Neutrophil (primary cell): ENCODE results near the gene HPN.
"Not testable (repeated sequence)": the region's sequence is repeated elsewhere in the genome, so short reads cannot be mapped to it uniquely, and the experiment has no call there.

Source experiments
- H3K27ac ChIP-seq: fragments of 200-600 bp; sonication (generic); 2 replicates; pipeline ENCODE4 v1.5.1; 2016; ENCODE audit warnings: mild to moderate bottlenecking, moderate library complexity
- H3K27me3 ChIP-seq: fragments of 200-600 bp; sonication (generic); 2 replicates; pipeline ENCODE4 v1.6.0; 2016; ENCODE audit warnings: mild to moderate bottlenecking
- H3K36me3 ChIP-seq: fragments of 200-600 bp; sonication (generic); 2 replicates; pipeline ENCODE4 v1.5.1; 2017
- H3K4me1 ChIP-seq, 2 experiments: fragments of 200-600 bp in 1 of 2; sonication (generic) in 1 of 2; 1 replicate in 1 of 2; 2 replicates in 1 of 2; pipeline versions ENCODE4 v1.5.1 to v1.6.1; 2013 to 2016; ENCODE audit warnings: low read depth in 1 of 2, low read length in 1 of 2, mild to moderate bottlenecking in 1 of 2, moderate library complexity in 1 of 2; ENCODE audit not compliant: control insufficient read depth in 1 of 2, insufficient read depth in 1 of 2
- H3K4me3 ChIP-seq, 2 experiments: fragments of 200-600 bp in 1 of 2; sonication (generic) in 1 of 2; 1 replicate in 1 of 2; 2 replicates in 1 of 2; pipeline ENCODE4 v1.5.1; 2013 to 2016; ENCODE audit warnings: low read depth in 1 of 2, low read length in 1 of 2, mild to moderate bottlenecking in 1 of 2, moderate library complexity in 1 of 2
- H3K9me3 ChIP-seq: fragments of 200-600 bp; sonication (generic); 2 replicates; pipeline ENCODE4 v1.5.1; 2016
- TF ChIP-seq, protein P1 (sequence below): fragments of 200-600 bp; sonication (generic); IDR thresholded peaks from 2 replicates; pipeline ENCODE4 v1.5.1; 2016; ENCODE audit warnings: antibody characterized with exemption

Gene HPN

DNA sequence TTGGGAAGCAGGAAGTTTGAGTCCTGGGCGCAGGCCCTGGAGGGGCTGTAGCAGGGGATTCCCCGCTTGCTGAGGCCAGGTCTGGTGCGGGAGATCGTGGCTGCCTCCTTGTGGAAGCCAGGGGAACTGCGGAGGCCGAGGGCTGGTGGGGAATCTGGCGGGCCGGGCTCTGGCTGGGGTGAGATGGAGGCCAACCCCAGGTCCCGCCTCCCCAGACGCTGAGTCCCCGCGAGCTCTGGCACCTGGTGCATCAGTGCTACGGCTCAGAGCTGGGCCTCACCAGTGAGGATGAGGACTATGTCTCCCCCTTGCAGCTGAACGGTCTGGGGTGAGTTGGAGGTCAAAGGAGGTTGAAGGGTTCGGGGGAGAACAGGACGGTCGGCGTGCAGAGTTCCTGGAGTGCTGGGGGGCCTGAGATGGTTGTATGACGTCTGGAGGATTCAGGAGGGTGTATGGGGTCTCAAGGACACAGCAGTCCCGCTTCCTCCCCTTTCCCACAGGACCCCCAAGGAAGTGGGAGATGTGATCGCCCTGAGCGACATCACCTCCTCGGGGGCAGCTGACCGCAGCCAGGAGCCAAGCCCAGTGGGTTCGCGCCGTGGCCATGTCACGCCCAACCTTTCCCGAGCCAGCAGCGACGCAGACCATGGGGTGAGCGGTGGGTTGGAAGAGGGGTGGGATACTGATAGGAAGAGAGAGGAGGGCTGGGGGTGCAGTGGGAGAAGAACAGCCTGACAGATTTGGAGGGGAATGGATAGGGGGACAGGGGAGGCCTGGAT, 28.3 kb upstream of the HPN start:
- Histone ChIP-seq H3K9me3 (no peaks in the 10 kb centered on the region), H3K36me3 (peaks cover 92% of the 10 kb centered on the region), H3K4me1 (peaks cover 68% of the 10 kb centered on the region in 2 experiments), H3K27ac (peak overlapping the region; percentile 98), H3K4me3 (peak overlapping the region; percentile 26 to 57), H3K27me3 (no peaks in the 10 kb centered on the region)
- TF ChIP-seq, protein P1, sequence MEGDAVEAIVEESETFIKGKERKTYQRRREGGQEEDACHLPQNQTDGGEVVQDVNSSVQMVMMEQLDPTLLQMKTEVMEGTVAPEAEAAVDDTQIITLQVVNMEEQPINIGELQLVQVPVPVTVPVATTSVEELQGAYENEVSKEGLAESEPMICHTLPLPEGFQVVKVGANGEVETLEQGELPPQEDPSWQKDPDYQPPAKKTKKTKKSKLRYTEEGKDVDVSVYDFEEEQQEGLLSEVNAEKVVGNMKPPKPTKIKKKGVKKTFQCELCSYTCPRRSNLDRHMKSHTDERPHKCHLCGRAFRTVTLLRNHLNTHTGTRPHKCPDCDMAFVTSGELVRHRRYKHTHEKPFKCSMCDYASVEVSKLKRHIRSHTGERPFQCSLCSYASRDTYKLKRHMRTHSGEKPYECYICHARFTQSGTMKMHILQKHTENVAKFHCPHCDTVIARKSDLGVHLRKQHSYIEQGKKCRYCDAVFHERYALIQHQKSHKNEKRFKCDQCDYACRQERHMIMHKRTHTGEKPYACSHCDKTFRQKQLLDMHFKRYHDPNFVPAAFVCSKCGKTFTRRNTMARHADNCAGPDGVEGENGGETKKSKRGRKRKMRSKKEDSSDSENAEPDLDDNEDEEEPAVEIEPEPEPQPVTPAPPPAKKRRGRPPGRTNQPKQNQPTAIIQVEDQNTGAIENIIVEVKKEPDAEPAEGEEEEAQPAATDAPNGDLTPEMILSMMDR: peak; percentile 95

DNA sequence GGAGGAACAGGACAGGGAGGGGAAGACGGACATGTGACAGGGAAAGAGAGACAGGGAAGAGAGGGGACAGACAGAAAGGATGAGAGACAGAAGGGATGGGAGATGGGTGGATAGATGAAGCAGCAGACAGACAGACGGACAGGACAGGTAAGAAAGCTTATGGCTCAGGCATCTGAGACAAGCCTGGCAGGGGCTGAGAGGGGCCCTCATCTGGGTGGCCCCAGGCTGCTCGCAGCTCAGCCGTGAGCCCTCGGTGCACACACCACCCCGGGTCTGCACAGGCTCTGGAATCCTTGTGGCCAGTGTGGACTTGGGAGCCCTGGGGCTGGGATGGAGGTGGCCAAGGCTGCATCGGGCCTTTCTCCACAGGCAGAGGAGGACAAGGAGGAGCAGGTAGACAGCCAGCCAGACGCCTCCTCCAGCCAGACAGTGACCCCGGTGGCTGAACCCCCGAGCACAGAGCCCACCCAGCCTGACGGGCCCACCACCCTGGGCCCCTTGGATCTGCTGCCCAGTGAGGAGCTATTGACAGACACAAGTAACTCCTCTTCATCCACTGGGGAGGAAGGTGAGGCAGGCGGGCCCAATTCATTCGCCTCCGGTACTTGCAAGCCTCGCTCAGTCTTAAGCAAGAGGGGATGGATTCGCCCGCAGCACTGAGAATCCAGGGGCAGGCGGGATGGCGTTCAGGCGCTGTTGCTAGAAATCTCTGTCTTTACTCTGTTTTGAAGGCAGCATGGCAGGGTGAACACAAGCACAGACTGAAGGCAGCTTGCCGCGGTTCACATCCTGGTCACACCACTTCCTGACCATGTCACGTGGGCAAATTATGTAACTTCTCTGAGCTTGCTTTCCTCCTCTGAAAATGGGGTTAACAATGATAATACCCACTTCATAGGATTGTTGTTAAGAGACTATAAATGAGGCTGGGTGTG, 27.4 kb upstream of the HPN start:
- Histone ChIP-seq H3K36me3 (peaks cover 97% of the 10 kb centered on the region), H3K27ac (peak overlapping the region; percentile 98), H3K27me3 (no peaks in the 10 kb centered on the region), H3K9me3 (no peaks in the 10 kb centered on the region), H3K4me1 (peaks cover 60 to 61% of the 10 kb centered on the region in 2 experiments), H3K4me3 (peak overlapping the region; percentile 26 to 57)
- TF ChIP-seq, protein P1: no peak

DNA sequence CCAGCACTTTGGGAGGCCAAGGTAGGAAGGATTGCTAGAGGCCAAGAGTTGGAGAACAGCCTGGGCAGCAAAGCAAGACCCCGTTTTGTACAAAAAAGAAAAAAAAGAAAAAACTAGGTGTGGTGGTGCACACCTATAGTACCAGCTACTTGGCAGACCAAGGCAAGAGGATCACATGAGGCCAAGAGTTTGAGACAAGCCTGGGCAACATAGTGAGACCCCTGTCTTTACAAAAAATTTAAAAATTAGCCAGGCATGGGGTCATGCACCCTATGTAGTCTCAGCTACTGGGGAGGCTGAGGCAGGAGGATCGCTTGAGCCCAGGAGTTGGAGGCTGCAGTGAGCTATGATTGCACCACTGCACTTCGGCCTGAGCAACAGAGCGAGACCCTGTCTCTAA, 26.7 kb upstream of the HPN start:
- H3K4me3 ChIP-seq: peak overlapping the region in 1 of 2 experiments; percentile 57
- H3K4me1 ChIP-seq: peaks cover 53 to 54% of the 10 kb centered on the region in 2 experiments
- H3K9me3 ChIP-seq, H3K27me3 ChIP-seq: not testable (repeated sequence)
- H3K27ac ChIP-seq: peak overlapping the region; percentile 98
- peaks cover 97% of the 10 kb centered on the region for H3K36me3 ChIP-seq

DNA sequence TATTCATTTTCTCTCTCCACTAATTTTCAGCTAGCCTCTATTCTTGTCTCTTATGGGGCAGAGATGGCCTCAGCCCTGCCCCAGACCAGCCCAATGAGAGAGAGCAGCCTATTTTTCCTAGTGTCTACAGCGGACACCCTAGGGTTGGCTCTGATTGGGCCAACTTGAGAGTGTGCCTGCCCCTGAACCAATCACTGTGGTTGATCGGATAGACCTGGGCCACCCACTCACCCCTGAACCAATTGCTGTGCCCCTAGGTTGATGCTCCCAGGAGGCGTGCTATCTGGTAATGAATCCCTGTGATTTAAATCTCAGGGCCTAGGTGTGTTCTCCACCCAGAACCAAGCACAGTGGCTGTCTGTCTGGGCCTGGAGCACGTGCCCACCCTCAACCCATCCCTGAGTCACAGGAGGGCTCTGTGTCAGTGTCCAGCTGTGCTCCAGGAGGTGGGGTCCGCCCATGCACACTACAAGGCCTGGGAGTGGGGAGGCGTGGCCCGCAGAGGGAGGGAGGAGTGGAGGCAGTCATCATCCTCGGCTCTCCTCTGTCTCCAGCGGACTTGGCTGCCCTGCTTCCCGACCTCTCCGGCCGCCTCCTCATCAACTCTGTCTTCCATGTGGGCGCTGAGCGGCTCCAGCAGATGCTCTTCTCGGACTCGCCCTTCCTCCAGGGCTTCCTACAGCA, 26.1 kb upstream of the HPN start:
- no peak overlapping the region for H3K4me3 ChIP-seq
- H3K27me3 ChIP-seq: no peaks in the 10 kb centered on the region
- H3K36me3 ChIP-seq: peaks cover 97% of the 10 kb centered on the region
- H3K9me3 ChIP-seq: no peaks in the 10 kb centered on the region
- H3K27ac ChIP-seq: peak overlapping the region; percentile 12
- H3K4me1 ChIP-seq: peaks cover 46 to 48% of the 10 kb centered on the region in 2 experiments
- TF ChIP-seq, protein P1: no peak

DNA sequence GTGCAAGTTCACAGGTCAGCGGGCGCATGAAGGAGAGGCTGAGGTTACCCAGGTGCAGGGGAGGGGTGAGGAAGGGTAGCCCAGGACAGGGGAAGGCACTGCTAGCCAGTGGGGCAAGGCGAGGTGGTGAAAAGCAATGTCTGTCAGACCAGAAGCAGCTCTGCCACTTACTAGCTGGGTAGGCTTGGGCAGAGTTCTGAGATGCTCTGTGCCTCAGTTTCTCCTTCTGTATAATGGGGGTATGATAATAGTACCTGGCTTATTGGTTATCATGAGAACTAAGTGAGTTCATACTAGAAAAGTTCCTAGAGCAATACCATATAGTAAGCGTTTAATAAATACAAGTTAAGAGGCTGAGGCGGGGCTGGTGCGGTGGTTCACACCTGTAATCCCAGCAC, 25.6 kb upstream of the HPN start:
- H3K36me3 ChIP-seq: peaks cover 98% of the 10 kb centered on the region
- TF ChIP-seq, protein P1: no peak
- H3K27ac ChIP-seq: no peak overlapping the region
- peaks cover 41 to 42% of the 10 kb centered on the region in 2 experiments for H3K4me1 ChIP-seq
- no peaks in the 10 kb centered on the region for H3K9me3 ChIP-seq
- no peaks in the 10 kb centered on the region for H3K27me3 ChIP-seq
- H3K4me3 ChIP-seq: no peak overlapping the region
